ENCODE data around the gene TTLL11.

The TTLL11 gene

DNA sequence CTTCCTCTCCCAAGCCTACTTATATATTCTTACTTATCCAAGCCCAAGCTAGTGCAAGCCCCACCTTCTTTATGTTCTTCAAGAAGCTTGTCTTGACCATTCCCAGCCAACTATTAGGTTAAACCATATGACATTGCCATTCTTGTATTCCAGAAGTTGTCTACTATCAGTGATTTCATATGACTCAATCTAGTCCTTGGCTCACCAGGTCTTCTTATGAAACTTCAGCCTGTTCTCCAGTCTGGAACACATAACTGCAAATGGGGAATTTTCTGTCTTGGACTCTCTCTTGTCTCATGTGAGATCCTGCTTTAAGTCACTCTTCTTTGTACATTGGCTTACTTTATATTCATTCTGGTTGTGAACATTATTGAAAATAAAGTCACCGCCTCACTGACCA lies 130.7 kb downstream of the TTLL11 start:
- no peak for DNase-seq

DNA sequence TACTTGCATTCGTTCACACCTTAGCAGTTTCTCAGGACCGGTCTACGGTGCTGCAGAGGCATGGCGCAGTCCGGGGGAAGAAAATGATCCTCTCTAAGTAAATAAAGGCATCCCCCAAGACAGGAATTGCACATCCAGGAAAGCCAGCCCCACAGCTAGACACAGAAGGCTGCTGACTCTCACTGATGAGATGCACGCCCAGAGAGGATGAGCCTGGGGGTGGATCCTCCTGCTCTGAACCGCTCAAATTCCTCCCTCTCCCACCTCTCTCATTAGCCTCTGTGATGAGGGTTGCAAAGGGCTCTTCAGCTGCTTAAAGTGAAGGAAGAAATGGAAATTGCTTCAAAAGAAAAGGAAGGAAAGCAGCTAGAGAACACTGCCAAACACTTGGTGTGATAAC lies 132.4 kb downstream of the TTLL11 start:
- DNase-seq: no peak

DNA sequence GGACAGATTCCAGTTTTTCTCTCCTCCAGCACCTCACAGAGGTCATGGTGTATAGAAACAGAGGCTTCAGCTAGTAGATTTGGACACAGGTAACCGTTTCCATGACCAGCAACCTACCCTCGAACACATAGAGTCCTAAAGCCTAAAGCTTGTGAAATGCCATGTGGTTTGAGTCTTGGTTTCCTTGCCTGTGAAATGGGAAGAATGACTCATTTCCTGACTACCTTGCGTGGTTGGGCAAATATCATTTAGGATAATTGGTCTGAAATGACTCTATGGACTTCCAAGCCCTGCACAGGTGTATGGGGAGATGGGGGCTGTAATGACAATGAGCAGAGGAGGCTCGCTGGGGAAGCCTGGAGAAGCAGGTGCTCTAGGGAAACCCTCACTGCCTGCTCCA lies 134.6 kb downstream of the TTLL11 start:
- no peak for DNase-seq

DNA sequence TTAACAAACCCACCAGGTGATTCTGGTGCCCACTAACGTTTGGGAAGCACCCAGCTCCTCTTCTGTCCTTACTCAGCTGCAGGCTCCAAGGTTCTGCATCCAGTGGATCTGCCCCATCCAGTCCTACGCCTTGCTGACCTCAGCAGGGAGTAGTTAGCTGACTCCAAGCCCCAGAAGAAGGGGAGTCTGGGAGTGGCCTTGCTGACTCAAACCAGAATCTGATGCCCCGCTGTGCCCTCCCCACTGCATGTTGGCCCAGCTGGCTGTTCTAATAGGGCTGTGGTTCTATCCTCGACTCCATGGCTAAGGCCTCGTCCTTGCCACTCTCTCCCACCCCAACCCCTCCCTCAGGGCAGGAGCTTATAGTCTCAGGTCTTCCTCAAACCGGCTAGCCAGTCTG lies 136.3 kb downstream of the TTLL11 start:
- DNase-seq: no peak

DNA sequence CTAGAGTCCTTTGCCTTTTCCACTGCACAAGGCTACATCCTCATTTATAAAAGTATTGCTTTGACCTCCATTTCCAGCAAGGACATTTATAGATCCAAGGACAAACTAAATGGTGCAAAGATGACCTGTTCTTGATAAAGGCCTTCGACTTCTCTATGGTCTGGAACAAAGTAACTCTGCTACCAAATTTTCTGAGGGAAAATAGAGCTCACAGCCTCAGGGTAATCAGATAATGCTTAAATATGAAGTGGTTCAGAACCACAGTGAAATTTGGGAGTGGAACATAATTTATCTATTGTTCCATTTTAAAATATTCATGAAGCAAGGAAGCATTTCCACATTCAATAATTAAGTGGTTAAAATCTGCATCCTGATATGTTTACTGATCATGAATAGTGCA lies 137.5 kb downstream of the TTLL11 start:
- DNase-seq: no peak

DNA sequence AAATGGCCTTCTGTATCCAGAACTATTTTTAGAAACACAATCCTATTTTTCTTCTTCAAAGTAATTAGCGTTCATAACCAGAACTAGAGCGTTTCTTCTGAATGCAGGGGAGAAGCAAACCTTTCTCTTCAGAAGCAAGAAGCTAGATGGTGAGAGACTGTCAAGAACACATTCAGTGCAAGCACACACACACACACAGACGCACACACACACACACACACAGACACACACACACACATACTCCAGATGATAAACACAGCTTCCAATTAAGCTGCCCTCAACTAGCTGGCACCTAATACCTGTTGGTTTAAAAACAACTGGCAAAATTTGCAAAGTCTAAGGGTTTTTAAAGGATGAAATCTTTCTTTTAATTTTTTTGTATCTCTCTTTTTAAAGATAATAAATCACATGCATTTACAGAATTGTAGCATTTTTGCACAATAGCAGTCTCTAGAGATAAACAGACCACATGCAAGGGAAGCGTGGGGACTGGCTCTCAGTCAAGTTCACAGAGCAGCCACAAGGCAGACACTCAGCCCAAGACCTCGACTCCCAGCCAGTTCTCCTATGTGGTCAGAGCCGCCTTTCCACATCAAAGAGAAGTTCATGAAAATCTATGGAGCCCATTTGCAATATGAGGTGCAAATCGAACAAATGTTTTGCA lies 138.5 kb downstream of the TTLL11 start:
- DNase-seq: no peak

DNA sequence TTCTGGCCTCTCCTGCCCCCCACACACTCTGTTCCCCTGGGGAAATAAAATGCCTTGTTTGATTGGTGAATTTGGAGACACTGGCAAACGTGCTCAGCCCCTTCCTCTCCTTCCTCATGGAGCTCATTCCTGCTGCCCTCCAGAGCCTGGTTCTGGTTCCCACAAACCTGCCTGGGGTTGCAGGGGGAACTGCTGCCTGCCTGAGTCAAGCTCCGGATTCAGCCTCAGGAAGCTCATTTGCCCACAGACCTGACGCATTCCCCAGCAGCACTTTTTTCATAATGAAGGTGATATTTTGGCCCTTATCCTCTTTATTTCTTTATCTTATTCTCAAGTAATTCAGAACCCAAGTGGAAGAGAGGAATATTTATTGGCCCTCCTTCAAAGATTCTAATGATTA lies 140.5 kb downstream of the TTLL11 start:
- no peak for DNase-seq

DNA sequence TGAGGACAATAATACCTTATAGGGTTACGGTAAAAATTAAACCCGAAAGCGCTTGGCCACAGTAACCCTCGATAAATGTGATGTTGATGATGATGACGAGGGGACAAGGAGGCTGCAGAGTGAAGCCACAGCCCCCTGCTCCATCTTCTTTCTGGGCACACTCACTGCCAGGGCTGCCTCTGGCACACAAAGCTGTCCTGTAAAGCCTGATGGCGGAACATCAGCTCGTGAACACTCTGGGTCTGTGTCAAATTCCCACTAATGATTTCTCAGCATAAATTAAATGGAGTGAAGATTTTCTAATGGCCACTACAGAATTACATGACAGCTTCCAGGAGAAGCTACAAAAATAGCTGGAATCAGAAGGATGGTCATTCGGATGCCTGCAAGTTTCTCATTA lies 142.2 kb downstream of the TTLL11 start:
- no peak for DNase-seq

DNA sequence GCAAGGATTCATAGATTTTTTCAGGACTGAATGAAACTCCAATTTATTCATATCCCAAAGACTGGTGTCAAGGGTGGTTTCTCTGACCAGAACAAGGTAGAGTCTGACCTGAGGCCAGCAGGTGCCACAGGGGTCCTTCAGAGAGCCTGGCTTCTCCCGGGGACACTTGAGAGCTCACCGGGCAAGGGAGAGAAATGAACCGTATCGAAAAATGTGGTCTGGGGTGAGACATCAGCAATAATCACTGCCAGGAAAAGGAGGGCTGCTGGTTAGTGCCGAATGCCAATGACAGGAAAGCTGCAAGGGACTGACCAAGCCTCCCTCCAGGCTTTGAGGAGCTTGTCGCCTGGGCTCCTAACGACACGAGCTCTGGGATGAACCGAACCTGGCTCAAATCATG lies 142.7 kb downstream of the TTLL11 start:
- DNase-seq: no peak

DNA sequence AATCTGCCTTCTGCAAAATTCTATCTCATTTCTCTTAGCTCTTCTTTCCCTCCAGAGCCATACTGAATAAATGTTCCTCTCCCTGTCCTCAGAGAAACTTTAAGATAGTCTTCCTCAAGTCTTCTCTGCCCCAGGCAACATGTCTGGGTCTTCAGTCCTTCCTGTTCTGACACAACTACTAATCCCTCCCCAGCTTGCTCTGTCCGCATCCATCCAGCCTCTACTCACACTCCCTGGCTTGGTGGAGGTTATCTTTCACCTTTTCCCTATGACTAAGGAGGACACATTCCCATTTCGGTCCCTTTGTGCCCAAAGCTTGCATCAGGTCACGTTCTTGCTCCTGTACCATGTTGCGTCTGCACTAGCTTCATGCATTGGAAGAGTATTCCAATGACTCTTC lies 143.3 kb downstream of the TTLL11 start:
- DNase-seq: no peak

DNA sequence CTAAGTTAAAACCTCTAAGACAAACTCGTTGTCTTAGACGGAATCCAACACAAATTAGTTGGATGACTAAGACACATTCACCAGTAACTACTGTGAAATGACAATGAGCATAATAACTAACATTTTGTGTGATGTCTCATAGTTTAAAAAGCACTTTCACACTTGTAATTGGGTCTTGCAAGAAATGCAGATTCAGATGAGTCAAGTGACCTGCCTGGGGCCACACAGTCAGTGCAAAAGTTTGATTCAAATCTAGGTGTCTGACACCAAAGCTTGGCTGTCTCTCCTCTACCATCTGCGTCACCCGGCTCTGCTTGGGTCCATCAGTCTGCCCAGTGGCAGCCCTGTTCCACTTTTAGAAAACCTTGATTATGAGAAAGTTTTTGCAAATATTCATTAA lies 143.7 kb downstream of the TTLL11 start:
- no peak for DNase-seq

DNA sequence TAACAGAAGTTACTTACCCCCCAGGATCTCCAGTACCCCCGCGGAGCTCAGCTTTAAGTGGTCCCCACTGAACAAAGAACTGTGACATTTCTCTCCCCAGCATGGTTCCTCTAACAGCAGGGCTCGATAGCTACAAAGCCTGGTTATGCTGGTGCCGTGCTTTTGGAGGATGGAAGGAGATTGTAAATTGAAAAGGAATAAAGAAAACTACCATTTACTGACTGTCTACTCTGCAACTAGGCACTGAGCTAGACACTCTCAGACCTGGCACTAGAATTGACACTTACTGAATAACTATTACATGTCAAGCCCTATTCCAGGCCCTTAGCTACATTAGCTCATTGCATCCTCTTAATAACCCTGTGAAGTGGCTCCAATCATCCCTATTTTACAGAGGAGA lies 145.3 kb downstream of the TTLL11 start:
- DNase-seq: no peak

DNA sequence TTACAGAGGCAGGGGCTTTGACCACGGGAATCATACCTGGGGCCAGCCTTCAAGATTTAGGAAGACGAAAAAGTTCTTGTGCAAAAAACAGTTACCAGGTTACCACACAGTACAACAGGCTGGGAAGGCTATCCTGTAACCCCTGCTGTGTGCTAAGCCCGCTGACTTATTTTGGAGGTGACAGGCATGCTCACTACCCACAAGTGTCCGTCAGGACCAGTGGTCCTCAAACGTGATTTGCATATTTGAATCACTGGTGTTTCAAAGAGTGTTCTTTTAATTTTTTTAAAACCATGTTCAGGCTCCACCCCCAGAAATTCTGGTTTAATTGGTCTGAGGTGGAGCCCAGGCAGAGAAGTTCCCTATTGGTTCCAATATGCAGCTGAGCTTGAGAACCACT lies 146.6 kb downstream of the TTLL11 start:
- no peak for DNase-seq

DNA sequence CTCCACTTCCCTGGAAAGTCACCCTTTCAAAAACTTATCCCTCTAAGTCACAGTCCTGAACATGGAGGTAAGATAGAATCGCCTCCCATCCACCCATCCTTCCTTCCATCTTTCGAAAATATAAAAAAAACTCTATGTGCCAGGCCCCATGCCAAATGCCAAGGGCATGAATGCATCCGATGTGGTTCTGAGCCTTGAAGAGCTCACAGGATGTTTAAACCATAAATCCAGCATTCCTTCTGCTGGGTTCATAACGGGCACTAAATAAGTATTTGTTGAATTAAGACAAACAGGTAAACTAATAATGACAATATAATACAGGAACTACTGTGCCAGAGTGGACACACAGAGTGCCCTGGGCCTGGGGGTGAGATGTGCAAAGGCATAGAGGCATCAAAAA lies 147.3 kb downstream of the TTLL11 start:
- no peak for DNase-seq

DNA sequence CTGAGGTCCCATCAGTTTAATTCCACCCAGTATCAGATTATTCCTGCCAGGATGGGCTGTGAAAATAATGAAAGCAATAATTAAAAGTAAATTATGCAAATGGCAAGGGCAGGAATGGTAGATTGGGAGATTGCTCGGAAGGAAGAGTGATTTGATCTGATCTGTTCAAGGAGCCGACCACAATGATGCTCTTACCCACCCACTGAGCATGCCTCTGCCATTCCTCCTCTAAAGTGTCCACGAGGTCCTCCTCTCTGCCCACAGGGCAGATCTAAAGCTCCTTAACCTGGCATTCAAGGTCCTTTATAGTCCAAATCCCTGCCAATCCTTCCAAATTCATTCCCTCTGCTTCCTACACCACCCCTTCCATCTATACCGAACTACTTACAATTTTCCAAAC lies 147.8 kb downstream of the TTLL11 start:
- DNase-seq: no peak

DNA sequence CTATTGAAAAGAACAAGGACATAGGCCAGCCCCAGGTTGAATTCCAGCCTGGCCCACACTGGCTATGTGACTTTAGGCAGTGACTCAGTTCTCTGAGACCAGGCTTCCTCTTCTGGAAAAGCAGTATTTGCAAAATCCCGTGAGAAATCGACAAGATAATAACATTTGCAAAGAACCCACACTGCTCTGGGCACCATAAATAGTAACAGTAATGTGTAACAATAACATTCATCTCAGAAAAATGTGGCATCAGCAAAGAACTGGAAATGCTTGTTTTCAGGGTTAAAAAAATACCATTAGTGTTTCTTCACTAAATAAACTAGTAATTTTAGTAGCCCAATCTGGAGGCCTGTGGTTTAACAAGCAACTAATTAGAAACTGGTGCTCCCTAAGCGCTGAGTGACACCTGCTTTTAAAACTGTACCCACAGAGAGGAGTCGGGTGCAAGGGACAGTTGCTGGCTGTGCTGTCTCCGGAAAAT lies 148.4 kb downstream of the TTLL11 start:
- DNase-seq: no peak

DNA sequence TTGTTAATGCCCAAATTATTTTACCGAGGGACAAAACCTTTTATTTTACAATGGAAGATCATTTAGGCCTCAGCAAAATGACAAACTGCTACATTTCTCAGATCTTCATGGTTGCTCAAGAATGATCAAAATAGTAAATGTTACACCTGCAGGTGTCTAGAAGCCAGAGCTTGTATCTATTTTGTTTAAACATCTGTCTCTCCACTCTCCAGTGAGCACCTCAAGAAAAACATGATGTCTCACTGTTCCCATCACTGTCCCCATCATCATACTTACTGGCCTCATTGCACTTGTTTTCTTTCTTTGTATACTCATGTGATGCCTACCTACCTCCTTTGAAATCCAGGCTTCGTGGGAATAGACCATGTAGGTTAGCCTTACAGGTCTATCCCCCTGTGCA lies 149.6 kb downstream of the TTLL11 start:
- DNase-seq: no peak

DNA sequence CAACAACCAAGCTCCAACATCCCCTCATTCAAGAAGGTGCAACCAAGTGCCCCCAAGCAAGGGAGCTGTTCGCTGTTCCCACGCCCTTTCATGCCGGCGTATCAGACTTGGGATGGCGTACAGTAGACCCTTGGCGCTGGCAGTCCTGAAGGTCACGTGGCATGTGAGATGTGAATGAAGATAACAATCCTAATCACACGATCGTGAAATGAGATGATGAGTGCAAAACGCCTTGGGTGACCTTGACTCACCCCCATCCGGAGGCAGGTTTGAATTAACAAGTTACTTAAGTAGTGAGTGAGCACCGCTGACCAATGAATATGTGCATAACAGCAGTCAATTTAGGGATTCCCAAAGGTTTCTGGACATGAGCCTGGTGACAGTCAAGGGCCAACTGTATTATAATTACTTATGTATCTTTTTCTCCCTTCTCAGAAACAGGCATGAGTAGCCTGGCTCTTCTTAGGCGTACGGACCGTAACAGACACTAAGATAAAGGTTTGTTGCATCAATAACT lies 150.2 kb downstream of the TTLL11 start:
- no peak for DNase-seq

DNA sequence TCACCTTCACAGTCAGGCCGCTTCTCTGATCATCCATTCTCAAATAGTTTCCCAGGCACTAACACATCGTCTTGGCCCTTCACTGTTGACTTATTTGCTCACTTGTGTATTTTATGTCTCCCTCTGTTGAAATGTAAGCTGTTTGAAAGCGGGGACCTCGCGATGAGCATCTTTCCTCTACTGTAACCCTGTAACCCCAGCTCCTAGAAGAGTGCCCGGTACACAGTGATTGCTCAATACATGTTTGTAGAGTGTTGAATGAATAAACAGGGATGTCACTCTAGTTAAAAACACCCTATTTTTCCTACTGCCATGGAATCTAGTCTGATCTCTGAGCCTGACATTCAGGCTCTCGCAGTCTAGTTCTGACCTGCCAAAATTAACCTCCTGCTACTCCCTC lies 150.8 kb downstream of the TTLL11 start:
- DNase-seq: no peak

DNA sequence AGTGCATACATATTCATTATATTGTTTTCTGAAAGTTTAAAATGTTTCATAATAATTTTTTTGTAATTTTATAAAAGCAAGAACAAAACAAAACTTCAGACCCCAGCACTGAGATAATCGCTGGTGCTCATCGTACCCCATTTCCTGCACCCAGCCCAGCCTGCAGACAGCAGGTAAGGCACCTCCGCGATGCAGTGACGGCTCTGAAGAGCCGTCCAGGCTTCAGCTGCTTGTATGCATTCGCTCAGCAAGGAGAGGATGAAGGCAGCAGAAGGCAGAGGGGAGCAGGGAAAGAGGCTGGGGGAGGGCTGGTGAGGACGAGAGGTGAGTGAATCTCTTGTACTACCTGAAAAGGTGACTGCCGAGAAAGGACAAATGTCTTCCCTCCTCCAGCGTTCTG lies 153.5 kb downstream of the TTLL11 start:
- no peak for DNase-seq

DNA sequence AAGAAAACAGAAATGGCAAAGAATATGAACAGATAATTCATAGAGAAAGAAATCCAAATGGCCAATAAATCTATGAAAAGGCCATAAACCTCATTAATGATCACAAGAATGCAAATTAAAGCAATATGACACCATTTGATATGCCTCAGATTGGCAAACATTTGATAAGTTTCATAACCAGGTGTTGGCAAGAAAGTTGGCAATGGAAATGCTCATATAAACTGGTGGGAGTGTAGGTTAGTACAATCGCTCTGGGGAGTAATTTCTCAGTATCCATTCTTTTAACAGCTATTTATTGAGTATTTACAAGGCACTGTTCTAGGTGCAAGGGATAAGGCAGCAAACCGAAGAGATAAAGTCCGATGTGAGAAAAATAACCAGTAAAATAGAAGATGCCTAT lies 154.5 kb downstream of the TTLL11 start:
- DNase-seq: no peak

DNA sequence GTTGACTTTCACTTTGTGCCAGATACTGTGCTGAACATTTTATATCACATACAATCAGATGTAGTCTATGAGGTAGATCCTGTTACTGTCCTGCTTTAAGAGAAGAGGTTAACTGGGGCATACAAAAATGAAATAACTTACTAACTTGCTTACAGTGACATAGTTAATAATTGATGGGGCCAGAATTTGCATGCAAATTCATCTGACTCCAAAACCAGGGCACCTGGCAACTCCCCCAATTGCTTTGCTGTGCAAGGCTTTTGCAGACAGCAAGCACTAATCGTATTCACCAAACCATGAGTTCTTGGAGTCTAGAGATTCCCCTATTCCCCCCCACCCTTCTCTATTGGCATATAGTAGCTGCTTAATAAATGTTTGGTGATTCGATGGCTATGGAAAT lies 155.9 kb downstream of the TTLL11 start:
- no peak for DNase-seq

DNA sequence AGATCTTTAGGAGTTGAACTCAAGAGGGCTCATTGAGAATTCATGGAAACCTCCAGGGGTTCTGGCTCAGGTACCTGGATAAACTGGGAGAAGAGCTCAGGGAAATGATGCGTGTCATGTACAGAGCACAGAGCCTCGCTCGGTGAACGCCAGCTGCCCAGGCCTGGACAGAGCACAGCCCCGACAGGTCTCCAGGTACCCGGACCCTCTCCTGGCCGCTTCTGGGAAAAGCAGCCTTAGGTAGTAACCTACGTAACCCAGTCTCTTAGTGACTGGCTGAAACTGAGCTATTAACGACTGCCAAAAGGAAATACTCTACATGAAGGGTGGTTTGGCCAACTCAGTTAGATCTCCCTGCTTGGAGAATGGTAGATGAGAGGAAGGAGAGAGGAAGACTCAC lies 157.4 kb downstream of the TTLL11 start:
- no peak for DNase-seq

DNA sequence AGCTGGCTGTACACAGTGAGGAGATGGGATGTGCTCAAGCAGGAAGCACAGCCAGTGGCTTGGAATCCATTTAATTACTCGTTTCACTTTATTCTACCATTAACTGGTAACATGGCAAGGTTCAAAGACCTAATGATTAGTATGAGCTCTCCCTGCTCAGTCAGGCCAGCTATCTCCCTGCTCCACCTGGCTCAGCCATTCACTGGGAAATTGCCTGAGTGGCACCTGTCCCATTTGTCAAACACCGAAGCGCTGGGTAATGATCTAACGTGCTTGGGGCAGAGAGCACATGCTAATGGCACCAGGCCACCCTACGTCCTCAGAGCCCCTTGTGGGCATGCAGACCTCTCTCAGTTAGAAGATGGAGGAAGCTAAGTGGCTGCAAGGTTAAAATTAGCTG lies 162.2 kb downstream of the TTLL11 start:
- DNase-seq: no peak

Measured in CD4-positive, alpha-beta T cell treated with Interferon alpha-2 for 1 hour (primary cell).